NCI-H1092 (cell line): ENCODE measurements around the gene ACO2.
"Not testable (repeated sequence)": the region's sequence is repeated elsewhere in the genome, so short reads cannot be mapped to it uniquely, and the experiment has no call there.

Experiments
- DNase-seq: peaks from one replicate; lab custom pipeline; 2025; lab: John Stamatoyannopoulos, UW

ACO2 gene

GRCh38 chr22:41448189-41448808, 20.6 kb upstream of the ACO2 start:
- peak; percentile 99 for DNase-seq

- no peak for DNase-seq
Measured at GRCh38 chr22:41458161-41458728, 10.7 kb upstream of the ACO2 start.

GRCh38 chr22:41459431-41459830, 9.5 kb upstream of the ACO2 start:
- no peak for DNase-seq

- not testable (repeated sequence) for DNase-seq
Measured at GRCh38 chr22:41460071-41460470, 8.8 kb upstream of the ACO2 start.

- no peak for DNase-seq
Measured at GRCh38 chr22:41461901-41462300, 7.0 kb upstream of the ACO2 start.

- no peak for DNase-seq
Measured at GRCh38 chr22:41469218-41469851, 418 bp downstream of the ACO2 start.

GRCh38 chr22:41470886-41471285, 2.0 kb downstream of the ACO2 start:
- DNase-seq = no peak

GRCh38 chr22:41471568-41471967, 2.7 kb downstream of the ACO2 start:
- DNase-seq = no peak

GRCh38 chr22:41474872-41475451, 6.0 kb downstream of the ACO2 start:
- no peak for DNase-seq

GRCh38 chr22:41478473-41478872, 9.6 kb downstream of the ACO2 start:
- DNase-seq = no peak

GRCh38 chr22:41478891-41479521, 10.1 kb downstream of the ACO2 start:
- DNase-seq = no peak

GRCh38 chr22:41479671-41480396, 10.9 kb downstream of the ACO2 start:
- no peak for DNase-seq

- DNase-seq = no peak
Measured at GRCh38 chr22:41480397-41480735, 11.4 kb downstream of the ACO2 start.

GRCh38 chr22:41481131-41481830, 12.4 kb downstream of the ACO2 start:
- DNase-seq = no peak

GRCh38 chr22:41481925-41482318, 13.0 kb downstream of the ACO2 start:
- DNase-seq = no peak

GRCh38 chr22:41482319-41482935, 13.5 kb downstream of the ACO2 start:
- no peak for DNase-seq

GRCh38 chr22:41485033-41485432, 16.1 kb downstream of the ACO2 start:
- no peak for DNase-seq

- DNase-seq = no peak
Measured at GRCh38 chr22:41487037-41487935, 18.4 kb downstream of the ACO2 start.

GRCh38 chr22:41488076-41488475, 19.2 kb downstream of the ACO2 start:
- no peak for DNase-seq
